Measurements from ENCODE around the gene NUPR1. TPM values are rescaled to one million over a fixed set of nuclear protein-coding genes. Genes with fewer than 3 reads are reported as not detected.
"Not testable (repeated sequence)": the region's sequence is repeated elsewhere in the genome, so short reads cannot be mapped to it uniquely, and the experiment has no call there.

The NUPR1 gene
- polyA plus RNA-seq, 1 donor, result 16.0 TPM

DNA sequence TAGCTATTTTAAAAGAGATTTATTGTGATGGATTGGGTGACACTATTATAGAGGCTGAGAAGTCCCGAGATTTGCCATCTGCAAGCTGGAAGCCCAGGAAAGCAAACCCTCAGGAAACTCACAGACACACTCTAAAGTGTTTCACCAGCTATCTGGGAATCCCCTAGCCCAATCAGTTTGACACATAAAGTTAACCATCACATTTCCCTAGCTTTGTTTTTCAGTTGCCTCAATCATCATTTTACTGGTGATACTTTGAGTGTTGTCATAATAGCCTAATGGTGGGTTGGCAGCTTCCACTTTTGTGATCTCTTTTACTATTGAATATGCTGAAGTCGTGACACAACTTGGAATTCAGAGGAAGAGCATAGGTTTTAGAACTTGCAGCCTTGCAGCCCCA lies 16.8 kb upstream of the NUPR1 start:
- no peaks in the 10 kb centered on the region for H3K27me3 ChIP-seq (ENCODE audit: control insufficient read depth, insufficient read depth, low read length)
- peaks cover 4% of the 10 kb centered on the region for H3K4me1 ChIP-seq (ENCODE audit: control insufficient read depth, insufficient read depth, low read length)
- H3K36me3 ChIP-seq (ENCODE audit: control insufficient read depth, insufficient read depth, low read length), result peaks cover 20% of the 10 kb centered on the region
- H3K27ac ChIP-seq (ENCODE audit: low read length), result no peak overlapping the region
- H3K4me3 ChIP-seq (ENCODE audit: low read length), result no peak overlapping the region
- H3K9me3 ChIP-seq (ENCODE audit: control insufficient read depth, low read depth, low read length), result no peaks in the 10 kb centered on the region
- no peak for DNase-seq
- WGBS (ENCODE audit: insufficient coverage, low lambda C conversion rate), result no CpG with 5 or more reads among the region's 2 CpGs

DNA sequence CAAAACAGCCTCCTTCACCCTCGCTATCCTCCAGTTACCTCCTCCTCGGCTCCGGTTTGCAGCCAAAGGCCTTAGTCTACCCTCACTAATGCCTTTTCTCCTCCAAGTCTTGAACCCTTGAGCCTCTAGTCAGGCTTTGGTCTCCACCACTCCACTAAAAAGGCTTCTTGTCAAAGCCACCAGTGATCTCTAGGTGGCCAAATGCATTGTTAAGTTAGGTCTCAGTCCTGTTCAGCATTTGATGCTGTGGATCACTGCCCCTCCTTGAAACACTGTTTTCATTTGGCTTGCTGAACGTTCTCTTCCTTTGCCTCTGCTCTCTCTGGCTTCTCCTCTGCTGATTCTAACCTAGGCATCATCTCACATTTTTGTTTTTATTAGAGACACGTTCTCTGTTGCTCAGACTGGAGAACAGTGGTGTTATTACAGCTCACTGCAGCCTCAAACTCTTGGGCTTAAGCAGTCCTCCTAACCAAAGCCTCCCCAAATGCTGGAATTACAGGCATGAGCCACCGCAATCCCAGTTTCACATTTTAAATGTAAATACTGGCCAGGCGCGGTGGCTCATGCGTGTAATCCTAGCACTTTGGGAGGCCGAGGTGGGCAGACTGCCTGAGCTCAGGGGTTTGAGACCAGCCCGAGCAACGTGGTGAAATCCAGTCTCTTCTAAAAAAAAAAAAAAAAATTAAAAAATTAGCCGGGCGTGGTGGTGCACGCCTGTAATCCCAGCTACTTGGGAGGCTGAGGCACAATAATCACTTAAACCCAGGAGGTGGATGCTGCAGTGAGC lies 16.1 kb upstream of the NUPR1 start:
- Histone ChIP-seq H3K4me1 (ENCODE audit: control insufficient read depth, insufficient read depth, low read length) (peaks cover 4% of the 10 kb centered on the region), H3K9me3 (ENCODE audit: control insufficient read depth, low read depth, low read length) (no peaks in the 10 kb centered on the region), H3K27ac (ENCODE audit: low read length) (no peak overlapping the region), H3K27me3 (ENCODE audit: control insufficient read depth, insufficient read depth, low read length) (no peaks in the 10 kb centered on the region), H3K4me3 (ENCODE audit: low read length) (peak overlapping the region; percentile 55), H3K36me3 (ENCODE audit: control insufficient read depth, insufficient read depth, low read length) (peaks cover 20% of the 10 kb centered on the region)
- no peak for DNase-seq
- WGBS (ENCODE audit: insufficient coverage, low lambda C conversion rate), result no CpG with 5 or more reads among the region's 15 CpGs

DNA sequence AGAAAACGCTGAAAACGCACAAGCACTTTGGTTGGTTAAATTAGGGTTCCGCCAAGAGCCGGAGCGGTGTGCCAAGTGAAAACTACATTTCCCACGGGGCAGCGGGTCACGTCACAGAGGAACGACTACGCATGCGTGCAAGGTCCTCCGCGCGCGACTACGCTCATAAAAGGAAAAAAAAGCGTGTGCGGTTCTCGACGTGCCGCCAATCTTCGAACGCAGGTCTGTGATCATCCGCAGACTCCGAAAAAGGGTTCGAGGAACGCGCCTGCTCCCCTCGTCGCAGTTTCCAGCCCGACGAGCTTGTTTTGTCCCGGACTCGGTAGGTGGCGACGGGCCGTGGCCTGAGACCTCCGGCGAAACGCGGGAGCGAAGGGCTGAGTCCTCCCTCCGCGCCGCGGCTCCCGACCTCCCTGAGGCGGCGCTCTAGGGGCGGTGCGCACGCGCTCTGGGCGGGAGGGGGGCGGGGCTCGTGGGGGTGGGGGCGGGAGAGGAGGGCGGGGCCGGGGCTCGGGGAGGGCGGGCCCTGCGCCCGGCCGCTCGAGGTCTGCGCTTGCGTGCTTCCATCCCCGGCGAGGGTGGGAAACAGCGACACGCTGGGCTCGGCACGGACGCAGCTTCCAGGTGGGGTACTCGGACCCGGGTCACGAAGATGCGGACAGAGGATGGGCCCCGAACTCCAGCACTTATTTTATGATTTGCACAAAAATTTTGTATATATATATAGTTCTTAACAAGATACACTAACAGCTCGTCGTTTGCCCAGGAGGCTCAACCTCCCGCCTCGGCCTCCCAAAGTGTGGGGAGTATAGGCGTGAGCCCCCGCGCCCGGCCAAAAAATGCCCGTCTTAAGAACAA lies 15.2 kb upstream of the NUPR1 start, which contains the start of gene SGF29:
TSS of gene SGF29 (plus strand) at position 145 of the 858 bp plus-strand sequence. CDS start 27,150 bp downstream, outside the sequence.
- WGBS (ENCODE audit: insufficient coverage, low lambda C conversion rate), result no CpG with 5 or more reads among the region's 88 CpGs
- no peaks in the 10 kb centered on the region for H3K9me3 ChIP-seq (ENCODE audit: control insufficient read depth, low read depth, low read length)
- H3K27me3 ChIP-seq (ENCODE audit: control insufficient read depth, insufficient read depth, low read length), result no peaks in the 10 kb centered on the region
- H3K27ac ChIP-seq (ENCODE audit: low read length), result peak within 1 kb of the TSS; percentile 100
- peaks cover 4% of the 10 kb centered on the region for H3K4me1 ChIP-seq (ENCODE audit: control insufficient read depth, insufficient read depth, low read length)
- H3K36me3 ChIP-seq (ENCODE audit: control insufficient read depth, insufficient read depth, low read length), result peaks cover 20% of the 10 kb centered on the region
- H3K4me3 ChIP-seq (ENCODE audit: low read length), result peak within 1 kb of the TSS; percentile 91
- peak; percentile 90 to 97 for DNase-seq

DNA sequence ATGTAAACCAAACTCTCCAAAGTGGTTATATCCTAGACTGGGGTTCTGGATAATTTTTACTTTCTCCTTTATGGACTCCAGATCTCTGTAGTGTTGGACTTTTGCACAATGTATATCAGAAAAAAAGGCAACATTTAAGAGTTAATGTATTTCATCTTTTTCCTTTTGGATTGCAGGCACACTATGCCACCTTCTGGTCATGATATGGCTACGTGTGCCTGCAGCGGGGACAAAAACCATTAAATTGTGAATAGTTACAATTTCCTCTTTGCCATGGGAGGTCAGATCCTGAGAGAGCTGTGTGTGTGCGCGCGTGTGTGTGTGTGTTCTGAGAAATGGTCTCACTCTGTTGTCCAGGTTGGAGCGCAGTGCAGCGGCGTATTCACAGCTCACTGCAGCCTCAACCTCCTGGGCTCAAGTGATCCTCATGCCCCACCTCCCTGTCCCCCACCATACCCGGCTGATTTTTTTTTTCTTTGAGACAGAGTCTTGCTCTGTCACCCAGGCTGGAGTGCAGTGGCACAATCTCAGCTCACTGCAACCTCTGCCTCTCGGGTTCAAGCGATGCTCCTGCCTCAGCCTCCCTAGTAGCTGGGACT lies 10.6 kb upstream of the NUPR1 start:
- H3K4me3 ChIP-seq (ENCODE audit: low read length), result no peak overlapping the region
- no peaks in the 10 kb centered on the region for H3K9me3 ChIP-seq (ENCODE audit: control insufficient read depth, low read depth, low read length)
- 80% methylated on average over 1 of the region's 11 CpGs for WGBS (ENCODE audit: insufficient coverage, low lambda C conversion rate)
- no peak overlapping the region for H3K27ac ChIP-seq (ENCODE audit: low read length)
- no peaks in the 10 kb centered on the region for H3K36me3 ChIP-seq (ENCODE audit: control insufficient read depth, insufficient read depth, low read length)
- peak in 1 of 2 donors; percentile 44 for DNase-seq
- H3K27me3 ChIP-seq (ENCODE audit: control insufficient read depth, insufficient read depth, low read length), result no peaks in the 10 kb centered on the region
- H3K4me1 ChIP-seq (ENCODE audit: control insufficient read depth, insufficient read depth, low read length), result peaks cover under 1% of the 10 kb centered on the region

DNA sequence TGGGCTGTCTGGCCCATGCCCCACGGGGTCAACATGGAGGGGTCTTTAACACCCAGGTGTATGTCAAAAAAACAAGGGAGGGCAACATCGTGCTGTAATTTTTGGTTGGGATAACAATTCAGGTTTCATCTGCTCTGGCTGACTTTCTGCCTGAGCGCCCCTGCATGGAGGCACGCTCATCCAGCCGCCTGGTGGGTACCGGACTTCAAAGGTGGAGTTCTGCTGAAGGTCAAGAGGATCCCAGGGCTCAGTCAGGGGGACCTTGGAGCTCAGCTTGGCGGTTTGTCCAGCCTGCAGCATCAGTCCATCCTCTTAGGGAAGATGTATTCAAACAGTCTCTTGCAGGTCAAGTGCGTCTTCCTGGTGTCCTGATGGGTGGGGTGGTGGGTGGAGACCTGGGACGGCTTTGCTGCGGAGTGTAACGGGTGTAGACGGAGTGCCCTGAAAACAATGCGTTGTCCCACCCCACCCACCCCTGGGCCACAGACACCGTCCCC lies 9.6 kb upstream of the NUPR1 start:
- no peaks in the 10 kb centered on the region for H3K27me3 ChIP-seq (ENCODE audit: control insufficient read depth, insufficient read depth, low read length)
- no peaks in the 10 kb centered on the region for H3K9me3 ChIP-seq (ENCODE audit: control insufficient read depth, low read depth, low read length)
- no peaks in the 10 kb centered on the region for H3K36me3 ChIP-seq (ENCODE audit: control insufficient read depth, insufficient read depth, low read length)
- no peak overlapping the region for H3K4me3 ChIP-seq (ENCODE audit: low read length)
- DNase-seq, result no peak
- no peaks in the 10 kb centered on the region for H3K4me1 ChIP-seq (ENCODE audit: control insufficient read depth, insufficient read depth, low read length)
- no CpG with 5 or more reads among the region's 14 CpGs for WGBS (ENCODE audit: insufficient coverage, low lambda C conversion rate)
- no peak overlapping the region for H3K27ac ChIP-seq (ENCODE audit: low read length)

DNA sequence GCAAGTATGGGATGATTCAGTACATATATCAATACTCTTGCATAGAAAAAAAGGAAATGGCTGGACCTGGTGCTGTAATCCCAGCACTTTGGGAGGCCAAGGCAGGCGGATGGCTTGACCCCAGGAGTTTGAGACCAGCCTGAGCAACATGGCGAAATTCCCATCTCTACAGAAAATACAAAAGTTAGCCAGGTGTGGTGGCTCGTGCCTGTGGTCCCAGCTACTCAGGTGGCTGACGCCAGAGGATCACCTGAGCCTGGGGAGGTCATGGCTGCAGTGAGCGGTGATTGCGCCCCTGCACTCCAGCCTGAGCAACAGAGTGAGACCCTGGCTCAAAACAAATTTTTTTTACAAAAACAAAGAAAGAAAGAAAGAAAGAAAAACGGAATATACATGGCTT lies 7.9 kb upstream of the NUPR1 start:
- Histone ChIP-seq H3K4me1 (ENCODE audit: control insufficient read depth, insufficient read depth, low read length) (peaks cover 5% of the 10 kb centered on the region), H3K27ac (ENCODE audit: low read length) (no peak overlapping the region), H3K27me3 (ENCODE audit: control insufficient read depth, insufficient read depth, low read length) (no peaks in the 10 kb centered on the region), H3K9me3 (ENCODE audit: control insufficient read depth, low read depth, low read length) (no peaks in the 10 kb centered on the region), H3K36me3 (ENCODE audit: control insufficient read depth, insufficient read depth, low read length) (no peaks in the 10 kb centered on the region), H3K4me3 (ENCODE audit: low read length) (no peak overlapping the region)
- 92% methylated on average over 2 of the region's 7 CpGs for WGBS (ENCODE audit: insufficient coverage, low lambda C conversion rate)
- no peak for DNase-seq

DNA sequence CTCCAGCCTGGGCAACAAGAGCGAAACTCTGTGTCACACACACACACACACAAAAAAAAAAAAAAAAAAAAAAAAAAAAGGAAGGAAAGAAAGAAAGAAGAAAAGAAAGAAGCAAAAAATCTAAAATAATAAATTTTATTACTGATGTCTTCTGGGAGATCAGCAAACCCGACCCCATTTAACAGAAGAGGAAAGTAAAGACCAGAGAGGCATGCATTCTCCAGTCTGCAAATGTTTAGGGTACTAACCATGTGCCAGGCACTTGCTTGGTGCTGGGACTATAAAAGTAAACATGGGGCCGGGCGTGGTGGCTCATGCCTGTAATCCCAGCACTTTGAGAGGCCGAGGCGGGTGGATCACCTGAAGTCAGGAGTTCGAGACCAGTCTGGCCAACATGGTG lies 7.2 kb upstream of the NUPR1 start:
- not testable (repeated sequence) for H3K9me3 ChIP-seq (ENCODE audit: control insufficient read depth, low read depth, low read length); H3K27ac ChIP-seq (ENCODE audit: low read length); H3K36me3 ChIP-seq (ENCODE audit: control insufficient read depth, insufficient read depth, low read length); DNase-seq; H3K4me3 ChIP-seq (ENCODE audit: low read length); H3K27me3 ChIP-seq (ENCODE audit: control insufficient read depth, insufficient read depth, low read length); H3K4me1 ChIP-seq (ENCODE audit: control insufficient read depth, insufficient read depth, low read length)
- WGBS (ENCODE audit: insufficient coverage, low lambda C conversion rate), result no CpG with 5 or more reads among the region's 7 CpGs

DNA sequence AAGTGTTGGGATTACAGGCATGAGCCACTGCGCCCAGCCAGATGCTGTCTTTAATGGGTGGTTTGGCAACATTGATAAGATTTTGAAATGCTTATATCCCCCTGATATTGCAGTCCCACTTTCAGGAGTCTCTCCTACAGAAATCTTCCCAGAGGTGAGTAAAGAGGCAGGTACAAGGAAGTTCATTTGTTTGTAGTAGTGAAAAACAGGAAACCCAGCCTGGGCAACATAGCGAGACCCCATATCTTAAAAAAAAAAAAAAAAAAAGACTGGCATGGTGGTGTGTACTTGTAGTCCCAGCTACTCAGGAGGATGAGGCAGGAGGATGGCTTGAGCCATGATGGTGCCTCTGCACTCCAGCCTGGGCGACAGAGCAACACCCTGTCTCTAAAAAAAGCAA lies 6.2 kb upstream of the NUPR1 start:
- Histone ChIP-seq H3K27me3 (ENCODE audit: control insufficient read depth, insufficient read depth, low read length) (no peaks in the 10 kb centered on the region), H3K27ac (ENCODE audit: low read length) (no peak overlapping the region), H3K4me3 (ENCODE audit: low read length) (no peak overlapping the region), H3K4me1 (ENCODE audit: control insufficient read depth, insufficient read depth, low read length) (peaks cover 5% of the 10 kb centered on the region), H3K9me3 (ENCODE audit: control insufficient read depth, low read depth, low read length) (no peaks in the 10 kb centered on the region), H3K36me3 (ENCODE audit: control insufficient read depth, insufficient read depth, low read length) (no peaks in the 10 kb centered on the region)
- no peak for DNase-seq
- WGBS (ENCODE audit: insufficient coverage, low lambda C conversion rate), result no CpG with 5 or more reads among the region's 3 CpGs

DNA sequence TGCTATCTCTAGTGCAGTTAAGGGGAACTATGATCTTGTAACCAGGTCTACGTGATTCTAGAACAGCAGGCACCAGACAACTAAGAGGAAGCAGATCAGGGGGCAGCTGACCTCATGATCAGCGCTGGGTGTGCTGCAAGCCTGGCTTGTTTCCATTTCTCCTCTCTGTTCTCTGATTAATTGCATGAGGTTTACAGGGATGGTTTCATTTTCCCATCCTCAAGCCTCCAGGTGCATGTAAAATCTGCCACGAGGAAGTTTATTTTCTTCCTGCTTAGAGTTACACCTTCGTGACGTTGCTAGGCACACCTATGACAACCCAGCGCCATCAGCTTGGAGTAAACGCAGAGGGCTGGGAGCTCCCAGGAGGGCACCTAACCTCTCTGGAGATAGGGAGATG lies 4.3 kb upstream of the NUPR1 start:
- H3K9me3 ChIP-seq (ENCODE audit: control insufficient read depth, low read depth, low read length), result no peaks in the 10 kb centered on the region
- peak overlapping the region; percentile 0 for H3K4me3 ChIP-seq (ENCODE audit: low read length)
- peak overlapping the region; percentile 55 for H3K27ac ChIP-seq (ENCODE audit: low read length)
- H3K4me1 ChIP-seq (ENCODE audit: control insufficient read depth, insufficient read depth, low read length), result peaks cover 5% of the 10 kb centered on the region
- peak; percentile 86 to 95 for DNase-seq
- WGBS (ENCODE audit: insufficient coverage, low lambda C conversion rate), result 40% methylated on average over 1 of the region's 7 CpGs
- no peaks in the 10 kb centered on the region for H3K27me3 ChIP-seq (ENCODE audit: control insufficient read depth, insufficient read depth, low read length)
- no peaks in the 10 kb centered on the region for H3K36me3 ChIP-seq (ENCODE audit: control insufficient read depth, insufficient read depth, low read length)

DNA sequence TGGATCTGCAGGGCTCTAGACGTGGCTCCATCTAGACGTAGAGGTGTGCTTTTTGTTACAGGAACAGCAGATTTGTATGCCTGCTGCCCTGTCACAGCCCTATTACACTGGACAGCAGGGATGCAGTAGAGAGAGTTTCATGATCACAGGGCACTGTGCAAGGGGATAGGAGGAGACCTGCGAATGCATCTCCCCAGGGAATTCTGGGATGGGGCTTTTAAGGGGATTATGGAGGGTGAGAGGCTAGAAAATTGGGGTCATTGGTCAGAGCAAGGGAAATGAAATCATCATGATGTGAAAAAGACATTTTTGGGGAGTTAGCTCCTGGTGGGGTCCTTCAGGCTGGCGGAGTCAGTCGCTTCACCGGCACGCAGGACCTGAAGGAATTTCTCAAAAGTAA lies 3.9 kb upstream of the NUPR1 start:
- no peak overlapping the region for H3K4me3 ChIP-seq (ENCODE audit: low read length)
- peaks cover 5% of the 10 kb centered on the region for H3K4me1 ChIP-seq (ENCODE audit: control insufficient read depth, insufficient read depth, low read length)
- H3K9me3 ChIP-seq (ENCODE audit: control insufficient read depth, low read depth, low read length), result no peaks in the 10 kb centered on the region
- peak overlapping the region; percentile 55 for H3K27ac ChIP-seq (ENCODE audit: low read length)
- no CpG with 5 or more reads among the region's 7 CpGs for WGBS (ENCODE audit: insufficient coverage, low lambda C conversion rate)
- no peak for DNase-seq
- no peaks in the 10 kb centered on the region for H3K27me3 ChIP-seq (ENCODE audit: control insufficient read depth, insufficient read depth, low read length)
- no peaks in the 10 kb centered on the region for H3K36me3 ChIP-seq (ENCODE audit: control insufficient read depth, insufficient read depth, low read length)

Measured in large intestine (tissue), 3 donors.